ENCODE results near the gene PSD4. TPM values are rescaled to one million over a fixed set of nuclear protein-coding genes. Genes with fewer than 3 reads are reported as not detected.

PSD4 gene
- polyA plus RNA-seq, 1 of the 3 experiments (the other 2 are of a cell fraction) = 0.35 TPM

- Histone ChIP-seq H3K4me1 (ENCODE audit: control insufficient read depth in 1 of 2, insufficient read depth in 2 of 2, low read depth in 1 of 2, low read length in 1 of 2) (no peaks in the 10 kb centered on the region; a peak in 1 of 4 replicates), H4K20me1 (ENCODE audit: insufficient read depth) (no peaks in the 10 kb centered on the region), H3K4me3 (ENCODE audit: low read depth in 2 of 2, low read length in 1 of 2) (no peak overlapping the region), H3K27ac (ENCODE audit: low read depth in 2 of 2, low read length in 1 of 2) (no peak overlapping the region), H3K79me2 (ENCODE audit: insufficient read depth) (no peaks in the 10 kb centered on the region), H3K4me2 (no peak overlapping the region), H3K9me2 (no peaks in the 10 kb centered on the region), H3K9me3 (no peaks in the 10 kb centered on the region), H3K27me3 (ENCODE audit: insufficient read depth) (peaks cover 8% of the 10 kb centered on the region; the same call in 1 of the 2 replicates), H3F3A (replicated peaks; ENCODE audit: insufficient read depth) (no peaks in the 10 kb centered on the region), H3K36me3 (replicated peaks in 1 of 2; ENCODE audit: control insufficient read depth in 1 of 2, insufficient read depth in 2 of 2, low read length in 1 of 2) (no peaks in the 10 kb centered on the region), H2AFZ (ENCODE audit: low read depth) (no peak overlapping the region), H3K9ac (no peak overlapping the region)
- CTCF ChIA-PET = interaction anchor here (0.7 to 10.2 kb wide), 17 partner anchors 10 to 187 kb away, joined by 3 to 98 read pairs (median 7); partner anchors contain the start of gene PSD4
- DNase-seq = no peak
- 83% methylated on average over 9 of the region's 13 CpGs for WGBS (ENCODE audit: low lambda C conversion rate)
- POLR2A ChIA-PET = no interaction called here
- no peak for TF ChIP-seq MAX (IDR thresholded peaks at IDR 0.05; ENCODE audit: low read depth)
- TF ChIP-seq TEAD4 (IDR thresholded peaks at IDR 0.05; ENCODE audit: borderline replicate concordance, insufficient read depth) = no peak
- TF ChIP-seq MXI1 (IDR thresholded peaks at IDR 0.05; ENCODE audit: low read depth, low read length) = no peak
- TF ChIP-seq EZH2phosphoT487 (IDR thresholded peaks at IDR 0.05; ENCODE audit: borderline replicate concordance, low read depth) = no peak
- TF ChIP-seq MEF2A (IDR thresholded peaks at IDR 0.05; ENCODE audit: borderline replicate concordance, low read depth) = no peak
- no peak for TF ChIP-seq CHD2 (IDR thresholded peaks at IDR 0.05; ENCODE audit: low read length, partially characterized antibody)
- TF ChIP-seq, protein P1, sequence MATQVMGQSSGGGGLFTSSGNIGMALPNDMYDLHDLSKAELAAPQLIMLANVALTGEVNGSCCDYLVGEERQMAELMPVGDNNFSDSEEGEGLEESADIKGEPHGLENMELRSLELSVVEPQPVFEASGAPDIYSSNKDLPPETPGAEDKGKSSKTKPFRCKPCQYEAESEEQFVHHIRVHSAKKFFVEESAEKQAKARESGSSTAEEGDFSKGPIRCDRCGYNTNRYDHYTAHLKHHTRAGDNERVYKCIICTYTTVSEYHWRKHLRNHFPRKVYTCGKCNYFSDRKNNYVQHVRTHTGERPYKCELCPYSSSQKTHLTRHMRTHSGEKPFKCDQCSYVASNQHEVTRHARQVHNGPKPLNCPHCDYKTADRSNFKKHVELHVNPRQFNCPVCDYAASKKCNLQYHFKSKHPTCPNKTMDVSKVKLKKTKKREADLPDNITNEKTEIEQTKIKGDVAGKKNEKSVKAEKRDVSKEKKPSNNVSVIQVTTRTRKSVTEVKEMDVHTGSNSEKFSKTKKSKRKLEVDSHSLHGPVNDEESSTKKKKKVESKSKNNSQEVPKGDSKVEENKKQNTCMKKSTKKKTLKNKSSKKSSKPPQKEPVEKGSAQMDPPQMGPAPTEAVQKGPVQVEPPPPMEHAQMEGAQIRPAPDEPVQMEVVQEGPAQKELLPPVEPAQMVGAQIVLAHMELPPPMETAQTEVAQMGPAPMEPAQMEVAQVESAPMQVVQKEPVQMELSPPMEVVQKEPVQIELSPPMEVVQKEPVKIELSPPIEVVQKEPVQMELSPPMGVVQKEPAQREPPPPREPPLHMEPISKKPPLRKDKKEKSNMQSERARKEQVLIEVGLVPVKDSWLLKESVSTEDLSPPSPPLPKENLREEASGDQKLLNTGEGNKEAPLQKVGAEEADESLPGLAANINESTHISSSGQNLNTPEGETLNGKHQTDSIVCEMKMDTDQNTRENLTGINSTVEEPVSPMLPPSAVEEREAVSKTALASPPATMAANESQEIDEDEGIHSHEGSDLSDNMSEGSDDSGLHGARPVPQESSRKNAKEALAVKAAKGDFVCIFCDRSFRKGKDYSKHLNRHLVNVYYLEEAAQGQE (IDR thresholded peaks at IDR 0.05; ENCODE audit: low read depth, low read length) = no peak
- no peak for TF ChIP-seq ZBTB33 (IDR thresholded peaks at IDR 0.05; ENCODE audit: borderline replicate concordance, low read depth)
- no peak for TF ChIP-seq RFX5 (IDR thresholded peaks at IDR 0.05; ENCODE audit: low read length)
- no peak for TF ChIP-seq POLR2AphosphoS5 (IDR thresholded peaks at IDR 0.05; ENCODE audit: low read depth, low read length)
- no peak for TF ChIP-seq RXRA (IDR thresholded peaks at IDR 0.05; ENCODE audit: borderline replicate concordance, low read depth)
- no peak for TF ChIP-seq FOXM1 (IDR thresholded peaks at IDR 0.05; ENCODE audit: low read depth)
These were observed 28.8 kb downstream of the PSD4 start for GRCh38 chr2:113202305-113203216.

Measured in SK-N-SH (cell line).